Thoracic aorta (tissue), 2 donors: ENCODE data around the gene FETUB. TPM values are rescaled to one million over a fixed set of nuclear protein-coding genes. Genes with fewer than 3 reads are reported as not detected.
A peak's percentile ranks its signal among the peaks of the same experiment; 100 is the strongest.

Source experiments
- ATAC-seq: fragments of 150-250 bp; one replicate; pipeline ENCODE4 v1.8.0; 2017; ENCODE audit warnings: low read depth; ENCODE audit not compliant: insufficient number of reproducible peaks, low FRiP score
- DNase-seq: peaks from one replicate; pipeline ENCODE4 v3.0.0-alpha.2; 2020; ENCODE audit warnings: low spot score
- H3K27ac ChIP-seq, 2 donors: fragments of 200-600 bp; sonication (generic); 1 replicate in 1 of 2; 2 replicates in 1 of 2; pipeline ENCODE4 v1.5.1; 2016; ENCODE audit warnings: mild to moderate bottlenecking in 2 of 2, moderate library complexity in 2 of 2
- H3K27me3 ChIP-seq: fragments of 200-600 bp; sonication (generic); replicated peaks from 2 replicates; pipeline ENCODE4 v1.6.0; 2016; ENCODE audit warnings: mild to moderate bottlenecking; ENCODE audit not compliant: insufficient read depth
- H3K36me3 ChIP-seq: fragments of 200-600 bp; sonication (generic); one replicate; pipeline ENCODE4 v1.5.1; 2016
- H3K4me1 ChIP-seq, 2 donors: fragments of 200-600 bp; sonication (generic); 1 replicate in 1 of 2; 2 replicates in 1 of 2; pipeline versions ENCODE4 v1.5.1 to v1.6.0; 2016; ENCODE audit warnings: low read depth in 2 of 2, mild to moderate bottlenecking in 1 of 2; ENCODE audit not compliant: control insufficient read depth in 1 of 2
- H3K4me3 ChIP-seq: fragments of 200-600 bp; sonication (generic); 2 replicates; pipeline ENCODE4 v1.5.1; 2016; ENCODE audit warnings: mild to moderate bottlenecking
- H3K9me3 ChIP-seq: fragments of 200-600 bp; sonication (generic); 2 replicates; pipeline ENCODE4 v1.5.1; 2016
- CTCF ChIP-seq: fragments of 200-600 bp; sonication (generic); IDR thresholded peaks from one replicate; pipeline ENCODE4 v1.5.1; 2019; ENCODE audit warnings: antibody characterized with exemption
- total RNA-seq, 2 donors: library from RNA; depleted of rRNA; stranded (reverse); fragments of >200 nt; gene quantifications; one replicate each; pipeline versions ENCODE4 v1.1.0 to v1.2.3, GENCODE V29; 2016

FETUB gene
- total RNA-seq, 2 donors from 2014 or later, result not detected

GRCh38 chr3:186614597-186615483 lies 25.4 kb upstream of the FETUB start:
- Histone ChIP-seq H3K27me3 (no peaks in the 10 kb centered on the region), H3K36me3 (no peaks in the 10 kb centered on the region), H3K4me1 (peaks cover 0 to 3% of the 10 kb centered on the region in 2 donors), H3K9me3 (no peaks in the 10 kb centered on the region), H3K27ac (no peak overlapping the region), H3K4me3 (no peak overlapping the region)
- DNase-seq, result no peak
- TF ChIP-seq CTCF, result peak; percentile 97
- no peak for ATAC-seq

GRCh38 chr3:186616299-186616617 lies 23.9 kb upstream of the FETUB start:
- H3K9me3 ChIP-seq, result no peaks in the 10 kb centered on the region
- DNase-seq (no peak), ATAC-seq (no peak)
- no peak overlapping the region for H3K27ac ChIP-seq
- H3K36me3 ChIP-seq, result no peaks in the 10 kb centered on the region
- TF ChIP-seq CTCF, result no peak
- no peak overlapping the region for H3K4me3 ChIP-seq
- H3K27me3 ChIP-seq, result no peaks in the 10 kb centered on the region
- peaks cover 0 to 3% of the 10 kb centered on the region in 2 donors for H3K4me1 ChIP-seq

GRCh38 chr3:186617036-186617946 lies 22.9 kb upstream of the FETUB start:
- Histone ChIP-seq H3K27ac (no peak overlapping the region), H3K4me3 (peak overlapping the region; percentile 55), H3K27me3 (no peaks in the 10 kb centered on the region), H3K9me3 (no peaks in the 10 kb centered on the region), H3K36me3 (no peaks in the 10 kb centered on the region), H3K4me1 (peaks cover 0 to 3% of the 10 kb centered on the region in 2 donors)
- TF ChIP-seq CTCF, result peak; percentile 86
- peak; percentile 74 for ATAC-seq
- DNase-seq, result peak; percentile 71

- no peak overlapping the region for H3K4me3 ChIP-seq
- no peaks in the 10 kb centered on the region for H3K27me3 ChIP-seq
- H3K9me3 ChIP-seq, result no peaks in the 10 kb centered on the region
Observed at GRCh38 chr3:186618318-186618938, 21.8 kb upstream of the FETUB start.

More at GRCh38 chr3:186618318-186618938, 21.8 kb upstream of the FETUB start:
- H3K27ac ChIP-seq, result no peak overlapping the region
- no peak for TF ChIP-seq CTCF
- no peaks in the 10 kb centered on the region for H3K36me3 ChIP-seq
- no peak for DNase-seq
- ATAC-seq, result no peak
- peaks cover 0 to 3% of the 10 kb centered on the region in 2 donors for H3K4me1 ChIP-seq
